CD4-positive, alpha-beta T cell (primary cell): ENCODE measurements around the gene OR4D11. TPM values are rescaled to one million over a fixed set of nuclear protein-coding genes. Genes with fewer than 3 reads are reported as not detected.
"Not testable (repeated sequence)": the region's sequence is repeated elsewhere in the genome, so short reads cannot be mapped to it uniquely, and the experiment has no call there.

Experiments used
- ATAC-seq: fragments of 200-7000 bp; cut with Tn5 transposase; one replicate; pipeline ENCODE4 v1.10.0; 2022; ENCODE audit warnings: mild to moderate bottlenecking; ENCODE audit not compliant: poor library complexity
- CTCF ChIA-PET: fragments of 350-600 bp; sonication (Branson Sonifier 250); formaldehyde crosslinking; loops from one replicate; lab custom pipeline; 2021; ENCODE audit warnings: antibody characterized with exemption, inconsistent platforms; lab: Charles Lee
- POLR2A ChIA-PET: fragments of 350-600 bp; sonication (Branson Sonifier 250); formaldehyde crosslinking; loops from one replicate; lab custom pipeline; 2021; ENCODE audit warnings: antibody characterized with exemption, inconsistent platforms; lab: Charles Lee
- DNase-seq, 14 experiments: peaks; one replicate each; pipeline ENCODE4 v3.0.0-alpha.2; 2013 to 2020; ENCODE audit warnings: mixed read lengths in 2 of 14
- H3K27ac ChIP-seq, 2 donors: one replicate each; pipeline versions ENCODE4 v1.5.1 to v1.7.0; 2013; ENCODE audit warnings: low read length in 2 of 2, low read depth in 1 of 2, mild to moderate bottlenecking in 1 of 2
- H3K27me3 ChIP-seq, 2 experiments: 1 replicate in 1 of 2; 2 replicates in 1 of 2; pipeline versions ENCODE4 v1.6.1 to v1.7.0; 2013; ENCODE audit warnings: low read length in 2 of 2, control low read depth in 1 of 2, mild to moderate bottlenecking in 1 of 2, moderate library complexity in 1 of 2; ENCODE audit not compliant: insufficient read depth in 2 of 2, control insufficient read depth in 1 of 2
- H3K36me3 ChIP-seq: one replicate; pipeline ENCODE4 v1.6.1; 2013; ENCODE audit warnings: low read length, control low read depth; ENCODE audit not compliant: insufficient read depth
- H3K4me1 ChIP-seq: one replicate; pipeline ENCODE4 v1.6.1; 2013; ENCODE audit warnings: low read length, control low read depth; ENCODE audit not compliant: insufficient read depth
- H3K4me3 ChIP-seq: one replicate; pipeline ENCODE4 v1.5.1; 2013; ENCODE audit warnings: mild to moderate bottlenecking, low read length, moderate library complexity
- H3K9me3 ChIP-seq, 2 experiments: 1 replicate in 1 of 2; 2 replicates in 1 of 2; pipeline versions ENCODE4 v1.6.1 to v1.7.0; 2013; ENCODE audit warnings: low read length in 2 of 2, mild to moderate bottlenecking in 2 of 2, control low read depth in 1 of 2, moderate library complexity in 1 of 2; ENCODE audit not compliant: control insufficient read depth in 1 of 2, insufficient read depth in 1 of 2
- H3K27ac Mint-ChIP-seq: one replicate; pipeline ENCODE4 v1.8.0; 2020; ENCODE audit warnings: mixed read lengths
- H3K27me3 Mint-ChIP-seq: one replicate; pipeline ENCODE4 v1.8.0; 2021; ENCODE audit warnings: mixed read lengths
- H3K36me3 Mint-ChIP-seq: one replicate; pipeline ENCODE4 v1.8.0; 2021; ENCODE audit warnings: low read depth, mixed read lengths
- H3K4me1 Mint-ChIP-seq: one replicate; pipeline ENCODE4 v1.8.0; 2021; ENCODE audit warnings: low read depth, mixed read lengths
- H3K4me3 Mint-ChIP-seq: one replicate; pipeline ENCODE4 v1.8.0; 2020; ENCODE audit warnings: mild to moderate bottlenecking, mixed read lengths
- H3K9me3 Mint-ChIP-seq: one replicate; pipeline ENCODE4 v1.8.0; 2020; ENCODE audit warnings: mixed read lengths
- CTCF ChIP-seq: fragments of 200-600 bp; IDR thresholded peaks from one replicate; pipeline ENCODE4 v1.8.0; 2022; ENCODE audit warnings: antibody characterized with exemption, mild to moderate bottlenecking
- intact Hi-C, 2 experiments: fragments of 100-400 bp; cut with DNase I in 1 of 2; cut with micrococcal nuclease in 1 of 2; formaldehyde crosslinking; loops; one replicate each; pipeline versions ENCODE4 v1.15.1 to v1.9.0; 2023 to 2025; cut with DNase I, micrococcal nuclease
- total RNA-seq, 174 experiments: library from RNA in 2 of 174; stranded (reverse) in 2 of 174; gene quantifications; one replicate each; pipeline ENCODE4 v1.2.3 and lab custom pipeline; 2021 to 2026

The OR4D11 gene
- total RNA-seq, 2 experiments from 2014 or later = not detected

GRCh38 chr11:59534676-59535075 is 31.3 kb downstream of the OR4D11 start:
- H3K4me1 ChIP-seq = peaks cover 8% of the 10 kb centered on the region
- Mint-ChIP-seq H3K4me3 (no peak overlapping the region), H3K27me3 (no peaks in the 10 kb centered on the region), H3K36me3 (no peaks in the 10 kb centered on the region), H3K27ac (no peak overlapping the region), H3K9me3 (no peaks in the 10 kb centered on the region), H3K4me1 (peaks cover 13% of the 10 kb centered on the region)
- ChIA-PET POLR2A (no interaction called here), CTCF (no interaction called here)
- intact Hi-C loops = loop anchor here in 1 of 2 experiments (5.0 kb wide), 1 partner anchor 83 kb away; the partner anchor contains the start of gene OSBP
- no peak overlapping the region for H3K27ac ChIP-seq
- ATAC-seq (no peak), DNase-seq (no peak)
- no peak for TF ChIP-seq CTCF
- no peaks in the 10 kb centered on the region for H3K36me3 ChIP-seq
- no peak overlapping the region for H3K4me3 ChIP-seq
- H3K27me3 ChIP-seq = no peaks in the 10 kb centered on the region
- no peaks in the 10 kb centered on the region for H3K9me3 ChIP-seq

- no peak overlapping the region for H3K27ac Mint-ChIP-seq
- CTCF ChIA-PET = no interaction called here
- H3K4me1 Mint-ChIP-seq = peaks cover 9% of the 10 kb centered on the region
- Histone ChIP-seq H3K27me3 (no peaks in the 10 kb centered on the region), H3K9me3 (no peaks in the 10 kb centered on the region), H3K36me3 (no peaks in the 10 kb centered on the region), H3K4me3 (no peak overlapping the region), H3K27ac (no peak overlapping the region), H3K4me1 (peaks cover 3% of the 10 kb centered on the region)
- POLR2A ChIA-PET = interaction anchor here (0.8 kb wide), 1 partner anchor 127 kb away, joined by 3 read pairs; the partner anchor contains the start of gene PATL1
- H3K9me3 Mint-ChIP-seq = no peaks in the 10 kb centered on the region
- DNase-seq (no peak), ATAC-seq (no peak)
- TF ChIP-seq CTCF = no peak
- no peak overlapping the region for H3K4me3 Mint-ChIP-seq
- no peaks in the 10 kb centered on the region for H3K36me3 Mint-ChIP-seq
- intact Hi-C loops = no loop called here
- H3K27me3 Mint-ChIP-seq = no peaks in the 10 kb centered on the region
These were observed 38.9 kb downstream of the OR4D11 start for GRCh38 chr11:59542142-59542810.

DNA sequence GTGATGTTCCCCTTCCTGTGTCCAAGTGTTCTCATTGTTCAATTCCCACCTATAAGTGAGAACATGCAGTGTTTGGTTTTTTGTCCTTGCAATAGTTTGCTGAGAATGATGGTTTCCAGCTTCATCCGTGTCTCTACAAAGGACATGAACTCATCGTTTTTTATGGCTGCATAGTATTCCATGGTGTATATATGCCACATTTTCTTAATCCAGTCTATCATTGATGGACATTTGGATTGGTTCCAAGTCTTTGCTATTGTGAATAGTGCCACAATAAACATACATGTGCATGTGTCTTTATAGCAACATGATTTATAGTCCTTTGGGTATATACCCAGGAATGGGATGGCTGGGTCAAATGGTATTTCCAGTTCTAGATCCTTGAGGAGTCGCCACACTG is 40.3 kb downstream of the OR4D11 start:
- H3K36me3 Mint-ChIP-seq, intact Hi-C loops, H3K27ac Mint-ChIP-seq, H3K4me1 Mint-ChIP-seq, H3K4me1 ChIP-seq, H3K4me3 ChIP-seq, H3K4me3 Mint-ChIP-seq, H3K36me3 ChIP-seq, H3K9me3 Mint-ChIP-seq, ATAC-seq, H3K27me3 ChIP-seq, POLR2A ChIA-PET, H3K27ac ChIP-seq, CTCF ChIA-PET, H3K9me3 ChIP-seq, DNase-seq, H3K27me3 Mint-ChIP-seq: not testable (repeated sequence)

DNA sequence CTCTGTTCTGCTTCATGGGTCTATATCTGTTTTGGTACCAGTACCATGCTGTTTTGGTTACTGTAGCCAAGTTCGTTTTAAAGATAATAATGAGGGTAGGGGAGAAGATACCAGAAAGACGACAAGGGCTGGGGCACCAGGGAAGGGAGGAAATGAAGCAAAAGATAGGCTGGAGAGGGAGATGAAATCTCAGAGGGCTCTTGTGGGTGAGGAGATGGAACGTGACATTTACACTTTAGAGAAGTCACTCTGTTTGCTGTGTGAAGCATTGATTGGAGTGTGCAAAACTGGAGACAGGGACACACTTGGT is 41.4 kb downstream of the OR4D11 start:
- no peaks in the 10 kb centered on the region for H3K4me1 ChIP-seq
- no peaks in the 10 kb centered on the region for H3K9me3 ChIP-seq
- H3K27ac ChIP-seq = no peak overlapping the region
- DNase-seq = no peak
- TF ChIP-seq CTCF = no peak
- Mint-ChIP-seq H3K27ac (no peak overlapping the region), H3K36me3 (peaks cover 5% of the 10 kb centered on the region), H3K9me3 (no peaks in the 10 kb centered on the region), H3K4me1 (peaks cover 6% of the 10 kb centered on the region), H3K27me3 (no peaks in the 10 kb centered on the region), H3K4me3 (no peak overlapping the region)
- H3K27me3 ChIP-seq = no peaks in the 10 kb centered on the region
- POLR2A ChIA-PET = no interaction called here
- no peaks in the 10 kb centered on the region for H3K36me3 ChIP-seq
- intact Hi-C loops = loop anchor here in 1 of 2 experiments (5.0 kb wide), 1 partner anchor 212 kb away; the partner anchor contains the start of gene STX3
- H3K4me3 ChIP-seq = no peak overlapping the region
- CTCF ChIA-PET = no interaction called here
- no peak for ATAC-seq
